Fibroblast of lung (primary cell): ENCODE data around the gene MRPL53. TPM values are rescaled to one million over a fixed set of nuclear protein-coding genes. Genes with fewer than 3 reads are reported as not detected.
"Not testable (repeated sequence)": the region's sequence is repeated elsewhere in the genome, so short reads cannot be mapped to it uniquely, and the experiment has no call there.

ENCODE experiments used
- DNase-seq, 2 donors: peaks; one replicate each; pipeline versions ENCODE4 v3.0.0 to v3.0.0-alpha.2; 2010; ENCODE audit warnings: low read depth in 2 of 2
- H2AFZ ChIP-seq: 2 replicates; pipeline ENCODE4 v1.5.1; 2012; ENCODE audit warnings: low read length, control low read depth, inconsistent platforms
- H3K27ac ChIP-seq: 2 replicates; pipeline ENCODE4 v1.5.1; 2011; ENCODE audit warnings: low read length, control low read depth; ENCODE audit not compliant: insufficient read depth
- H3K27me3 ChIP-seq: 2 replicates; pipeline ENCODE4 v1.5.1; 2011; ENCODE audit warnings: mild to moderate bottlenecking, low read length; ENCODE audit not compliant: control insufficient read depth, insufficient read depth
- H3K36me3 ChIP-seq: 2 replicates; pipeline ENCODE4 v1.5.1; 2011; ENCODE audit warnings: low read length; ENCODE audit not compliant: control insufficient read depth, insufficient read depth
- H3K4me1 ChIP-seq: 2 replicates; pipeline ENCODE4 v1.5.1; 2011; ENCODE audit warnings: low read length; ENCODE audit not compliant: control insufficient read depth, insufficient read depth; ENCODE audit errors: extremely low read depth
- H3K4me2 ChIP-seq: 2 replicates; pipeline ENCODE4 v1.5.1; 2011; ENCODE audit warnings: low read length, control low read depth; ENCODE audit not compliant: insufficient read depth; ENCODE audit errors: extremely low read depth
- H3K4me3 ChIP-seq, 4 experiments: fragments of 200-600 bp in 1 of 4; sonication (generic) in 1 of 4; replicated peaks in 1 of 4; 2 replicates each; pipeline ENCODE4 v1.5.1; 2011 to 2016; ENCODE audit warnings: low read length in 4 of 4, low read depth in 3 of 4, mild to moderate bottlenecking in 3 of 4, control low read depth in 2 of 4, inconsistent platforms in 1 of 4, mixed read lengths in 1 of 4; ENCODE audit not compliant: insufficient read depth in 1 of 4; ENCODE audit errors: control extremely low read depth in 1 of 4
- H3K79me2 ChIP-seq: 2 replicates; pipeline ENCODE4 v1.5.1; 2012; ENCODE audit warnings: mild to moderate bottlenecking, low read length, inconsistent platforms; ENCODE audit not compliant: control insufficient read depth, insufficient read depth
- H3K9ac ChIP-seq: 2 replicates; pipeline ENCODE4 v1.5.1; 2011; ENCODE audit warnings: mild to moderate bottlenecking, low read length, control low read depth; ENCODE audit not compliant: insufficient read depth
- H3K9me3 ChIP-seq: 2 replicates; pipeline ENCODE4 v1.5.1; 2012; ENCODE audit warnings: low read depth, low read length; ENCODE audit not compliant: control insufficient read depth, insufficient read depth
- H4K20me1 ChIP-seq: 2 replicates; pipeline ENCODE4 v1.5.1; 2011; ENCODE audit warnings: low read length; ENCODE audit not compliant: control insufficient read depth, insufficient read depth; ENCODE audit errors: extremely low read depth
- EZH2 ChIP-seq: IDR thresholded peaks from 2 replicates; pipeline ENCODE4 v1.5.1; 2012; ENCODE audit warnings: low read length, control low read depth, mild to moderate bottlenecking; ENCODE audit errors: missing control alignments
- polyA plus RNA-seq, 2 donors: library from polyadenylated mRNA; depleted of rRNA in 1 of 2; stranded (reverse) in 1 of 2; unstranded in 1 of 2; fragments of >200 nt; gene quantifications; 2 replicates each; pipeline ENCODE4 v1.2.1, GENCODE V29; 2011 to 2012; ENCODE audit warnings: missing spikeins in 1 of 2
- total RNA-seq: library from RNA; depleted of rRNA; stranded (reverse); fragments of >200 nt; gene quantifications from 2 replicates; pipeline ENCODE4 v1.2.1, GENCODE V29; 2014
- TF ChIP-seq, protein P1 (sequence below), 2 donors: IDR thresholded peaks in 1 of 2; conservative IDR thresholded peaks in 1 of 2; 1 replicate in 1 of 2; 2 replicates in 1 of 2; pipeline ENCODE4 v1.5.1; 2011 to 2012; ENCODE audit warnings: low read length in 2 of 2, control low read depth in 1 of 2, inconsistent platforms in 1 of 2, low read depth in 1 of 2, mild to moderate bottlenecking in 1 of 2

Gene MRPL53
- total and polyA plus RNA-seq, 2 donors (not counting 1 experiment from before 2014, with no cell fraction given) = 30.1 to 45.4 TPM

- Histone ChIP-seq H3K4me1 (no peaks in the 10 kb centered on the region), H3K27ac (no peak overlapping the region), H3K27me3 (no peaks in the 10 kb centered on the region), H3K9ac (no peak overlapping the region), H2AFZ (no peak overlapping the region), H3K36me3 (no peaks in the 10 kb centered on the region), H3K4me2 (no peak overlapping the region), H3K79me2 (no peaks in the 10 kb centered on the region), H4K20me1 (no peaks in the 10 kb centered on the region), H3K9me3 (no peaks in the 10 kb centered on the region), H3K4me3 (no peak overlapping the region)
- TF ChIP-seq EZH2 = no peak
- TF ChIP-seq, protein P1, sequence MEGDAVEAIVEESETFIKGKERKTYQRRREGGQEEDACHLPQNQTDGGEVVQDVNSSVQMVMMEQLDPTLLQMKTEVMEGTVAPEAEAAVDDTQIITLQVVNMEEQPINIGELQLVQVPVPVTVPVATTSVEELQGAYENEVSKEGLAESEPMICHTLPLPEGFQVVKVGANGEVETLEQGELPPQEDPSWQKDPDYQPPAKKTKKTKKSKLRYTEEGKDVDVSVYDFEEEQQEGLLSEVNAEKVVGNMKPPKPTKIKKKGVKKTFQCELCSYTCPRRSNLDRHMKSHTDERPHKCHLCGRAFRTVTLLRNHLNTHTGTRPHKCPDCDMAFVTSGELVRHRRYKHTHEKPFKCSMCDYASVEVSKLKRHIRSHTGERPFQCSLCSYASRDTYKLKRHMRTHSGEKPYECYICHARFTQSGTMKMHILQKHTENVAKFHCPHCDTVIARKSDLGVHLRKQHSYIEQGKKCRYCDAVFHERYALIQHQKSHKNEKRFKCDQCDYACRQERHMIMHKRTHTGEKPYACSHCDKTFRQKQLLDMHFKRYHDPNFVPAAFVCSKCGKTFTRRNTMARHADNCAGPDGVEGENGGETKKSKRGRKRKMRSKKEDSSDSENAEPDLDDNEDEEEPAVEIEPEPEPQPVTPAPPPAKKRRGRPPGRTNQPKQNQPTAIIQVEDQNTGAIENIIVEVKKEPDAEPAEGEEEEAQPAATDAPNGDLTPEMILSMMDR (conservative IDR thresholded peaks at IDR 0.05 in 1 of 2, IDR thresholded peaks at IDR 0.05 in 1 of 2; ENCODE audit: low read depth in 1 of 2, low read length in 2 of 2) = no peak
- no peak for DNase-seq
Observed at GRCh38 chr2:74447230-74447999, 25.1 kb downstream of the MRPL53 start.

DNA sequence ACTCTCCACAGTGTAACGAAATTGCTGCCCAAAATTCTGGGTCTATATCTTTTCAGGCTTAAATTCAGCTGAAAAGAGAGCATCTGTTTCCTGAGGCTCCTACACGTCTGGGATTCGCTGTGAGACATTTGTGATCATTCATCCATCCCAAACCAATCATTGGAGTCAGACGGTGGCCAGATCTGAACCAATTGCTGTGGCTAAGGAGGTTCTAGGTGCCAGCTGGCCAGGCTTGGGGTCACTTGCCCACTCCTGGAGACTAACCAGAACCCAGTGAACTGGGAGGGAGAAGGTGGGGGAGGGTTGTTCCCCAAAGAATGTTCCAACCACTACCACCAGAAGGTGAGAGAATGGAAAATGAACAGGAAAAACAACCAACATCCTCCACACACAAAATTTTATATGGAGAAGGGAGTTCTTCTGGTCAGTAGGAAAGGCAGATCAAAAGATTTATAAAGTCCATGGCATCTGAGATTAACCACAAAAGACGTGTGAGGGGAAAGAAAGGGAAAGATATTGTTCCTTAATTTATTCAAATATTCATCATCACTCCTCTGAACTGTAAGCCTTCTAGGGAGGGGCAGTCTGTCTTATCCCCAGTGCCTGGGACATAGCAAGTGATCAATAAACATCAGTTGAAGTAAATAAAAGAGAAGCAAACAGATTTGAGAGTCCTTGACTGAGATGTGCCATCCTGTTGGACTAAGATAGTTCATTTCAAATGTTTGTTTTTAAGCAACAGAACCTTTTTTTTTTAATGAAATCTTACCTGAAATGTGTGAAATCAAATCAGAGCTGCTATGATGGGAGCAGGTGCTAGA is 27.8 kb downstream of the MRPL53 start:
- TF ChIP-seq, protein P1 (conservative IDR thresholded peaks at IDR 0.05 in 1 of 2, IDR thresholded peaks at IDR 0.05 in 1 of 2; ENCODE audit: low read depth in 1 of 2, low read length in 2 of 2) = no peak
- no peak for TF ChIP-seq EZH2
- DNase-seq = no peak
- Histone ChIP-seq H3K4me1 (peaks cover under 1% of the 10 kb centered on the region), H3K27ac (no peak overlapping the region), H3K9ac (no peak overlapping the region), H3K9me3 (no peaks in the 10 kb centered on the region), H3K27me3 (no peaks in the 10 kb centered on the region), H3K4me3 (no peak overlapping the region), H3K36me3 (no peaks in the 10 kb centered on the region), H4K20me1 (no peaks in the 10 kb centered on the region), H2AFZ (no peak overlapping the region), H3K4me2 (peak overlapping the region; percentile 52), H3K79me2 (no peaks in the 10 kb centered on the region)

DNA sequence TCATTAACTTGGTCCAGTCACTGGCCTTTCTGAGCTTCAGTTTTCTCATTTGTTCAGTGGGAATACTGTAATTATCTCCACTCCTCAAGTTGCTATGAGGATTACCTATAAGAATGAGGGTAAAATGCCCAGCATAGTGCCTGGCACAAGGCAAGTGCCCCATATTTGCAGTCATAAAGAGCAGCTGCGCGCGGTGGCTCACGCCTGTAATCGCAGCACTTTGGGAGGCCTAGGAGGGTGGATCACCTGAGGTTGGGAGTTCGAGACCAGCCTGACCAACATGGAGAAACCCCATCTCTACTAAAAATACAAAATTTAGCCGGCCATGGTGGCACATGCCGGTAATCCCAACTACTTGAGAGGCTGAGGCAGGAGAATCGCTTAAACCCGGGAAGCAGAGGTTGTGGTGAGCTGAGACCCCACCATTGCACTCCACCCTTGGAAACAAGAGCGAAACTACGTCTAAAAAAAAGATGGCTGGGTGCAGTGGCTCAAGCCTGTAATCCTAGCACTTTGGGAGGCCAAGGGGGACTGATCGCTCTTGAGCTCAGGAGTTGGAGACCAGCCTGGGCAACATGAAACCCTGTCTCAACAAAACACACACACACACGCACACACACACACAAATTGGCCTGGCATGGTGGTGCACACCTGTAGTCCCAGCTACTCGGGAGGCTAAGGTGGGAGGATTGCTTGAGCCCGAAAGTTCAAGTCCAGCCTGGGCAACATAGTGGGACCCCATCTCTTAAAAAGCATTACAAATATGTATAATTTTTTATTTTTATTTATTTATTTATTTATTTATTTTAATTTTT is 29.8 kb downstream of the MRPL53 start:
- H3K4me2 ChIP-seq = not testable (repeated sequence)

More for the DNA sequence above, 29.8 kb downstream of the MRPL53 start:
- H3K27me3 ChIP-seq, H3K79me2 ChIP-seq, H3K36me3 ChIP-seq, DNase-seq, H3K27ac ChIP-seq, H4K20me1 ChIP-seq, H3K9me3 ChIP-seq, H2AFZ ChIP-seq, H3K4me3 ChIP-seq, H3K9ac ChIP-seq, H3K4me1 ChIP-seq: not testable (repeated sequence)
